Measurements from ENCODE around the gene NSUN6.

GRCh38 chr10:18533896-18534295 lies 117.5 kb downstream of the NSUN6 start:
- TF ChIP-seq CTCF (conservative IDR thresholded peaks at IDR 0.05 in 1 of 2, IDR thresholded peaks at IDR 0.05 in 1 of 2; ENCODE audit: low read depth in 1 of 2, low read length in 2 of 2) (no peak), EZH2 (IDR thresholded peaks at IDR 0.05; ENCODE audit: low read length, missing control alignments) (no peak)

Measured in fibroblast of lung (primary cell).